ENCODE data around the gene NPHP4.

- no peak for TF ChIP-seq ZNF138 (CRISPR knock-in tag; conservative IDR thresholded peaks at IDR 0.05)
- no peak for TF ChIP-seq USF2 (CRISPR knock-in tag; IDR thresholded peaks at IDR 0.05)
- no peak for TF ChIP-seq NR3C1 (CRISPR knock-in tag; conservative IDR thresholded peaks at IDR 0.05; ENCODE audit: low read depth)
Observed at GRCh38 chr1:5913876-5914275, 78.3 kb downstream of the NPHP4 start.
